K562 (cell line): ENCODE measurements around the gene ABCA1. TPM values are rescaled to one million over a fixed set of nuclear protein-coding genes. Genes with fewer than 3 reads are reported as not detected.

Experiments used
- ESRRB ChIP-seq: fragments of 250-450 bp; sonication (Bioruptor Pico); IDR thresholded peaks from 2 replicates; pipeline ENCODE4 v1.5.0; 2020; ENCODE audit warnings: mild to moderate bottlenecking, moderate library complexity, borderline replicate concordance
- FOXA1 ChIP-seq: fragments of 450-650 bp; IDR thresholded peaks from 2 replicates; pipeline ENCODE4 v1.6.1; 2016; ENCODE audit warnings: mild to moderate bottlenecking, borderline replicate concordance
- SETDB1 ChIP-seq: IDR thresholded peaks from one replicate; pipeline ENCODE4 v1.6.1; 2012; ENCODE audit warnings: low read length, control low read depth, inconsistent platforms
- TAF15 ChIP-seq: fragments of 200-400 bp; formaldehyde crosslinking; IDR thresholded peaks from 2 replicates; pipeline ENCODE4 v1.6.1; 2017; ENCODE audit warnings: mild to moderate bottlenecking, low read depth, low read length, moderate library complexity
- polyA plus RNA-seq, 8 experiments: library from polyadenylated mRNA; depleted of rRNA in 4 of 8; stranded (reverse) in 5 of 8; unstranded in 3 of 8; fragments of >200 nt; fragmentation: Nextera tagmentation in 2 of 8; fragmentation: Illumina TruSeq in 1 of 8; extraction: Ambion mirVana in 2 of 8; extraction: Trizol in 1 of 8; gene quantifications; 2 replicates each; pipeline versions ENCODE4 v1.2.1 to v1.2.3, GENCODE V29; 2011 to 2014; ENCODE audit warnings: inconsistent platforms in 1 of 8, missing spikeins in 1 of 8
- total RNA-seq, 7 experiments: library from RNA; depleted of rRNA in 6 of 7; stranded (reverse); fragments of >200 nt in 6 of 7; fragmentation: Illumina TruSeq in 2 of 7; extraction: Trizol in 2 of 7; gene quantifications; 2 replicates each; pipeline versions ENCODE4 v1.2.1 to v1.2.3, GENCODE V29; 2011 to 2021; ENCODE audit warnings: low replicate concordance in 1 of 7
- TF ChIP-seq, protein P1 (sequence below), 2 experiments: fragments of 450-650 bp in 1 of 2; sonication (generic) in 1 of 2; formaldehyde crosslinking in 1 of 2; IDR thresholded peaks; 2 replicates each; pipeline versions ENCODE4 v1.7.1 to v1.9.0; 2016 to 2022; ENCODE audit warnings: inconsistent platforms in 1 of 2, mild to moderate bottlenecking in 1 of 2, missing genetic modification reagents in 1 of 2
- TF ChIP-seq, protein P2 (sequence below): fragments of 450-650 bp; conservative IDR thresholded peaks from 2 replicates; pipeline ENCODE4 v1.6.1; 2016; ENCODE audit warnings: missing genetic modification characterization, low read depth, mild to moderate bottlenecking, missing compliant biosample characterization, moderate library complexity

The ABCA1 gene
- total and polyA plus RNA-seq, 9 of the 15 experiments (the other 6 are each of a cell fraction or from before 2014, with no cell fraction given), result under 0.01 to 0.18 (median 0.02) TPM; not detected in 5

DNA sequence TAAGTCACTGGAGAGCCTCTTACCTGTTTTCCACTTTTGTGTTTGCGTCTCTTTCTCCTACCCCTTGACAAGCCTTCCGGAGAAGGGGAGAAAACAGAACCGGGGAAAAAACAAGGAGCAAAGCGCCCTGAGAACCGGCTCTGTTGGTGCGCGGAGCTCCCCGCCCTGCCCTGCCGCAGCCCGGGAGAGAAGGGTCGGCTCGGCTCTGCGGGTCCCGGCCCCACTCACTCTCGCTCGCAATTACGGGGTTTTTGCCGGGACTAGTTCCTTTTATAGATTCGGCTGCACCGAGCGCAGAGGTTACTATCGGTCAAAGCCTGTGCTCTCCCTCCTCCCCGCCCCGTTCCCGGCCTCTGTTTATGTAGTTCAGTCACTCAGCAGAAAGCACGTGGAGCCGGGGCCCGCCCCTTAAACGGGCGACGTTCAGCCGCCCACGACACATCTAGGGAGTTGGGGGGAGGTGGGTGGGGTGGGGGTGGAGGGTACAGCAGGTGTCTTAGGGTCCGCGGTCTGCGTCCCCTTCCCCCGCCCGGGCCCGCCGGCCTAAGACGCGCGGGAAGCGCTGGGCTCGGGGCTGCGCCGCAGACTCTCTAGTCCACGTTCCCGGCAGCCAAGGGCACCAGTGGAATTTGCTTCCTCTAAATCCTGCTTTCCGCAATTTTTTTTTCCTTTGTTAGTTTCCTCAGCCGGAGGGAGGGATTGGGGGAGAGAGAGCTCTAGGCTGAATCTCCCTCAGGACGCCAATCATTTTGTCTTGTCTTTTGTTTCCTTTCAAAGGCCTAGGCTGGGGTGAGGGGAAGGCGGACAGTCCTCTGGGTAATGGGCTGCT is at the start of gene ABCA1 (continued):
- TF ChIP-seq, protein P1, sequence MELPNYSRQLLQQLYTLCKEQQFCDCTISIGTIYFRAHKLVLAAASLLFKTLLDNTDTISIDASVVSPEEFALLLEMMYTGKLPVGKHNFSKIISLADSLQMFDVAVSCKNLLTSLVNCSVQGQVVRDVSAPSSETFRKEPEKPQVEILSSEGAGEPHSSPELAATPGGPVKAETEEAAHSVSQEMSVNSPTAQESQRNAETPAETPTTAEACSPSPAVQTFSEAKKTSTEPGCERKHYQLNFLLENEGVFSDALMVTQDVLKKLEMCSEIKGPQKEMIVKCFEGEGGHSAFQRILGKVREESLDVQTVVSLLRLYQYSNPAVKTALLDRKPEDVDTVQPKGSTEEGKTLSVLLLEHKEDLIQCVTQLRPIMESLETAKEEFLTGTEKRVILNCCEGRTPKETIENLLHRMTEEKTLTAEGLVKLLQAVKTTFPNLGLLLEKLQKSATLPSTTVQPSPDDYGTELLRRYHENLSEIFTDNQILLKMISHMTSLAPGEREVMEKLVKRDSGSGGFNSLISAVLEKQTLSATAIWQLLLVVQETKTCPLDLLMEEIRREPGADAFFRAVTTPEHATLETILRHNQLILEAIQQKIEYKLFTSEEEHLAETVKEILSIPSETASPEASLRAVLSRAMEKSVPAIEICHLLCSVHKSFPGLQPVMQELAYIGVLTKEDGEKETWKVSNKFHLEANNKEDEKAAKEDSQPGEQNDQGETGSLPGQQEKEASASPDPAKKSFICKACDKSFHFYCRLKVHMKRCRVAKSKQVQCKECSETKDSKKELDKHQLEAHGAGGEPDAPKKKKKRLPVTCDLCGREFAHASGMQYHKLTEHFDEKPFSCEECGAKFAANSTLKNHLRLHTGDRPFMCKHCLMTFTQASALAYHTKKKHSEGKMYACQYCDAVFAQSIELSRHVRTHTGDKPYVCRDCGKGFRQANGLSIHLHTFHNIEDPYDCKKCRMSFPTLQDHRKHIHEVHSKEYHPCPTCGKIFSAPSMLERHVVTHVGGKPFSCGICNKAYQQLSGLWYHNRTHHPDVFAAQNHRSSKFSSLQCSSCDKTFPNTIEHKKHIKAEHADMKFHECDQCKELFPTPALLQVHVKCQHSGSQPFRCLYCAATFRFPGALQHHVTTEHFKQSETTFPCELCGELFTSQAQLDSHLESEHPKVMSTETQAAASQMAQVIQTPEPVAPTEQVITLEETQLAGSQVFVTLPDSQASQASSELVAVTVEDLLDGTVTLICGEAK (IDR thresholded peaks at IDR 0.05), result no peak
- TF ChIP-seq, protein P1 (CRISPR knock-in tag; IDR thresholded peaks at IDR 0.05), result no peak
- no peak for TF ChIP-seq ESRRB (CRISPR knock-in tag)
- no peak for TF ChIP-seq SETDB1
- TF ChIP-seq, protein P2, sequence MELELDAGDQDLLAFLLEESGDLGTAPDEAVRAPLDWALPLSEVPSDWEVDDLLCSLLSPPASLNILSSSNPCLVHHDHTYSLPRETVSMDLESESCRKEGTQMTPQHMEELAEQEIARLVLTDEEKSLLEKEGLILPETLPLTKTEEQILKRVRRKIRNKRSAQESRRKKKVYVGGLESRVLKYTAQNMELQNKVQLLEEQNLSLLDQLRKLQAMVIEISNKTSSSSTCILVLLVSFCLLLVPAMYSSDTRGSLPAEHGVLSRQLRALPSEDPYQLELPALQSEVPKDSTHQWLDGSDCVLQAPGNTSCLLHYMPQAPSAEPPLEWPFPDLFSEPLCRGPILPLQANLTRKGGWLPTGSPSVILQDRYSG (tag), result no peak
- no peak for TF ChIP-seq FOXA1
- TF ChIP-seq TAF15, result no peak
